ENCODE measurements around the gene LRP5. TPM values are rescaled to one million over a fixed set of nuclear protein-coding genes. Genes with fewer than 3 reads are reported as not detected.
A peak's percentile ranks its signal among the peaks of the same experiment; 100 is the strongest.

LRP5 gene
- total RNA-seq, 2 experiments from 2014 or later: 11.7 to 13.6 TPM

DNA sequence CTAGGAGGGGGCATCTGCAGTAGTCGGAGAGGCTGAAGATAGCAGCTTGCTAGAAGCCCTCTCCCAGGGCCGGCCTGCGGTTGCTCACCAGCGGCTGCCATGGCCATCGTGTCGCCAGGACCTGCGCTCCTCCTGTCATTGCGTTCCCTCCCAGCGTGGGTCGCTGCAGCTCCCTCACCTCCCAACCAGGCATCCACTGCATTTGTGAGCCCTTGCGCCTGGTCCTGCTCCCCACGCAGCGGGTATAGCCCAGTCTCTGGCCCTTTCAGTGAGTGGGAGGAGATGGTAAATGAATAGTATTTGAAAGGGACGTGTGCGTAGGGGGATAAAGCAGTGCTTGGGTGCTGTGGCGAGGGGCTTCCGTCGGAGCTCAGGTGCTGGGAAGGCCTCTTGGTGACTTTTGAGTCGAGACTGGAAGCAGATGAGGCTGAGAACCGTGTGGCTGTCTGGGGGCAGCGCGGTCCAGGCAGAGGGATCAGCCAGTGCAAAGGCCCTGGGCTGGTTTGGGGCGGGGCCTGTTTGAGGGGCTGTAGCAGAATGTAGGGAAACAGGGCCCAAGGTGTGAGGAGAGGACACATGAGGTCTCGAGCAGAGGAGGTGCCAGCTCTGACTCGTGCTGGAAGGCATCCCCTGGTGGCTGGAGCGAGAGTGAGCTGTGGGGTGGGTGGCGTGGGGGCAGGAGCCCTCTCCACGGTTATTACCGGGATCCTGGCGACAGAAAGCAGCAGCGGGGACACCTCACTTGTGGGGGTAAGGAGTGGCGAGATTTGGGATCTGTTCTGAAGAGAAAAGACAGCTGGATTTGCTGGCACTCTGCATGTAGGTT lies 39.3 kb downstream of the LRP5 start:
- no peak for ATAC-seq
- Mint-ChIP-seq H3K27me3 (no peaks in the 10 kb centered on the region), H3K27ac (no peak overlapping the region), H3K9me3 (ENCODE audit: low read depth) (no peaks in the 10 kb centered on the region), H3K36me3 (ENCODE audit: low read depth) (no peaks in the 10 kb centered on the region), H3K4me1 (no peaks in the 10 kb centered on the region), H3K4me3 (no peak overlapping the region)
- intact Hi-C loops (cut with DNase I, micrococcal nuclease): no loop called here
- CTCF ChIA-PET: no interaction called here
- POLR2A ChIA-PET: no interaction called here
- DNase-seq: no peak

GRCh38 chr11:68352591-68352990 lies 40.2 kb downstream of the LRP5 start:
- CTCF ChIA-PET: no interaction called here
- Mint-ChIP-seq H3K9me3 (ENCODE audit: low read depth) (no peaks in the 10 kb centered on the region), H3K27me3 (no peaks in the 10 kb centered on the region), H3K36me3 (ENCODE audit: low read depth) (no peaks in the 10 kb centered on the region), H3K4me1 (no peaks in the 10 kb centered on the region), H3K4me3 (no peak overlapping the region), H3K27ac (no peak overlapping the region)
- ATAC-seq (no peak), DNase-seq (no peak)
- POLR2A ChIA-PET: no interaction called here
- intact Hi-C loops (cut with DNase I, micrococcal nuclease): no loop called here

- no peaks in the 10 kb centered on the region for H3K27me3 Mint-ChIP-seq
- H3K27ac Mint-ChIP-seq: no peak overlapping the region
- no peaks in the 10 kb centered on the region for H3K9me3 Mint-ChIP-seq (ENCODE audit: low read depth)
- H3K4me3 Mint-ChIP-seq: no peak overlapping the region
- H3K36me3 Mint-ChIP-seq (ENCODE audit: low read depth): no peaks in the 10 kb centered on the region
- DNase-seq (no peak), ATAC-seq (no peak)
- ChIA-PET POLR2A (no interaction called here), CTCF (no interaction called here)
- intact Hi-C loops (cut with DNase I, micrococcal nuclease): no loop called here
- H3K4me1 Mint-ChIP-seq: no peaks in the 10 kb centered on the region
These were observed 40.7 kb downstream of the LRP5 start for GRCh38 chr11:68353118-68353517.

- no peaks in the 10 kb centered on the region for H3K36me3 Mint-ChIP-seq (ENCODE audit: low read depth)
- no peak for ATAC-seq
- DNase-seq: no peak
- no peaks in the 10 kb centered on the region for H3K27me3 Mint-ChIP-seq
- no peaks in the 10 kb centered on the region for H3K9me3 Mint-ChIP-seq (ENCODE audit: low read depth)
- no peaks in the 10 kb centered on the region for H3K4me1 Mint-ChIP-seq
- POLR2A ChIA-PET: no interaction called here
- CTCF ChIA-PET: interaction anchor here (0.7 kb wide), 1 partner anchor 63 kb away, joined by 3 read pairs; no protein-coding TSS in a partner anchor
- H3K4me3 Mint-ChIP-seq: no peak overlapping the region
- intact Hi-C loops (cut with DNase I, micrococcal nuclease): no loop called here
- H3K27ac Mint-ChIP-seq: no peak overlapping the region
These were observed 41.3 kb downstream of the LRP5 start for GRCh38 chr11:68353669-68354068.

- H3K27me3 Mint-ChIP-seq: no peaks in the 10 kb centered on the region
- ChIA-PET POLR2A (no interaction called here), CTCF (interaction anchor here (0.7 kb wide), 1 partner anchor 63 kb away, joined by 3 read pairs; no protein-coding TSS in a partner anchor)
- intact Hi-C loops (cut with DNase I, micrococcal nuclease): no loop called here
- no peaks in the 10 kb centered on the region for H3K4me1 Mint-ChIP-seq
- H3K4me3 Mint-ChIP-seq: no peak overlapping the region
- ATAC-seq (no peak), DNase-seq (no peak)
- H3K27ac Mint-ChIP-seq: no peak overlapping the region
- peaks cover 1% of the 10 kb centered on the region for H3K36me3 Mint-ChIP-seq (ENCODE audit: low read depth)
- no peaks in the 10 kb centered on the region for H3K9me3 Mint-ChIP-seq (ENCODE audit: low read depth)
These were observed 41.9 kb downstream of the LRP5 start for GRCh38 chr11:68354148-68354872.

DNA sequence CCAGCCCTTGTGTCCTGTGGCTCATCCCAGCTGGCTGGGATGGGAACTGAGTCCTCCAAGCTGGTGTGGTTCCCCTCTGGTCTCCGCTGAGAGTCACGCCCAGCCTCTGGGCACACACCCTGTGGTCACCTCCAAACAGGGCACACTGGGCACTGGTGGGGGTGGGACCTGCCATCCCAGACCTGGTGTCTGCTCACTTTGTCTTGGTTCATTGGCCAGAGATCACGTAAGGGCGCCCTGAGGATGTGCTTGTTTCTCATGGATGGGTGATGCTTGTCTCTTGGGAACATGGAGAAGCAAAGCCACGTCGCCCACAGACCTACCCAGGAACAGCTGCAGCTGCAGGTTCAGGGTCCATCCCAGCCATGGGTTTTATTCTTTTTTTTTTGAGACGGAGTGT lies 43.1 kb downstream of the LRP5 start:
- ATAC-seq (no peak), DNase-seq (no peak)
- POLR2A ChIA-PET: no interaction called here
- Mint-ChIP-seq H3K27me3 (no peaks in the 10 kb centered on the region), H3K4me1 (no peaks in the 10 kb centered on the region), H3K36me3 (ENCODE audit: low read depth) (peaks cover 2% of the 10 kb centered on the region), H3K27ac (no peak overlapping the region), H3K9me3 (ENCODE audit: low read depth) (no peaks in the 10 kb centered on the region), H3K4me3 (no peak overlapping the region)
- CTCF ChIA-PET: no interaction called here
- intact Hi-C loops (cut with DNase I, micrococcal nuclease): no loop called here

DNA sequence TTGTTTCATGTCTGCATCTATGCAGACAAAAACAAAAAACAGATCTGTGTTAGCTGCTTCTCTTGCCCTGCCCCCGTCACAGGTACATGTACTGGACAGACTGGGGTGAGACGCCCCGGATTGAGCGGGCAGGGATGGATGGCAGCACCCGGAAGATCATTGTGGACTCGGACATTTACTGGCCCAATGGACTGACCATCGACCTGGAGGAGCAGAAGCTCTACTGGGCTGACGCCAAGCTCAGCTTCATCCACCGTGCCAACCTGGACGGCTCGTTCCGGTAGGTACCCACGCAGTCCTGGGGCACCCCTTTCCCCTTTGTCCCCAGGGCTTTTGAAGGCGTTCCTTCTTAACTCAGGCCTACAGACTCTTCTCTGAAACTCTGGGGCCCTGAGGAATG lies 45.2 kb downstream of the LRP5 start:
- POLR2A ChIA-PET: interaction anchor here (0.7 kb wide), 1 partner anchor 45 kb away, joined by 5 read pairs; no protein-coding TSS in a partner anchor
- no peak overlapping the region for H3K4me3 Mint-ChIP-seq
- no peaks in the 10 kb centered on the region for H3K9me3 Mint-ChIP-seq (ENCODE audit: low read depth)
- H3K27me3 Mint-ChIP-seq: no peaks in the 10 kb centered on the region
- CTCF ChIA-PET: no interaction called here
- DNase-seq (no peak), ATAC-seq (no peak)
- H3K4me1 Mint-ChIP-seq: no peaks in the 10 kb centered on the region
- peaks cover 2% of the 10 kb centered on the region for H3K36me3 Mint-ChIP-seq (ENCODE audit: low read depth)
- H3K27ac Mint-ChIP-seq: no peak overlapping the region
- intact Hi-C loops (cut with DNase I, micrococcal nuclease): no loop called here

GRCh38 chr11:68358416-68358815 lies 46.0 kb downstream of the LRP5 start:
- intact Hi-C loops (cut with DNase I, micrococcal nuclease): no loop called here
- Mint-ChIP-seq H3K27ac (no peak overlapping the region), H3K9me3 (ENCODE audit: low read depth) (no peaks in the 10 kb centered on the region), H3K4me3 (no peak overlapping the region), H3K27me3 (no peaks in the 10 kb centered on the region), H3K4me1 (no peaks in the 10 kb centered on the region), H3K36me3 (ENCODE audit: low read depth) (peaks cover 2% of the 10 kb centered on the region)
- ATAC-seq (no peak), DNase-seq (no peak)
- ChIA-PET CTCF (no interaction called here), POLR2A (interaction anchor here (0.7 kb wide), 1 partner anchor 44 kb away, joined by 5 read pairs; no protein-coding TSS in a partner anchor)

DNA sequence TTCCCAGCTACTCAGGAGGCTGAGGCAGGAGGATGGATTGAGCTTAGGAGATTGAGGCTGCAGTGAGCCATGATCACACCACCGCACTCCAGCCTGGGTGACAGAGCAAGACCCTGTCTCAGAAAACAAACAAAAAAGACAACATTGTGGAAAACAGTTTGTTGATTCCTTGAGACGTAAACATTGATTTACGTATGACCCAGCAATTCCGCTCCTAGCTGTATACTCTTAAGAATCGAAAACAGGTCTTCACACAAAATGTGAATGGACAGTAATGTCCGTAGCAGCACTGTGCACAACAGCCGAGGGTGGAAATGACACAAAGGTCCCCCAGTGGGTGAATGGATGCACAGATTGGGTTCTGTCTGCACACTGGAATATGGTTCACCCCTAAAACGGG lies 49.3 kb downstream of the LRP5 start:
- H3K27ac Mint-ChIP-seq: no peak overlapping the region
- no peak overlapping the region for H3K4me3 Mint-ChIP-seq
- no peaks in the 10 kb centered on the region for H3K4me1 Mint-ChIP-seq
- POLR2A ChIA-PET: no interaction called here
- H3K27me3 Mint-ChIP-seq: no peaks in the 10 kb centered on the region
- intact Hi-C loops (cut with DNase I, micrococcal nuclease): no loop called here
- H3K36me3 Mint-ChIP-seq (ENCODE audit: low read depth): peaks cover 2% of the 10 kb centered on the region
- no peaks in the 10 kb centered on the region for H3K9me3 Mint-ChIP-seq (ENCODE audit: low read depth)
- no peak for DNase-seq
- ATAC-seq: no peak
- CTCF ChIA-PET: no interaction called here

GRCh38 chr11:68362801-68363379 lies 50.5 kb downstream of the LRP5 start:
- intact Hi-C loops (cut with DNase I, micrococcal nuclease): no loop called here
- DNase-seq: no peak
- H3K4me1 Mint-ChIP-seq: no peaks in the 10 kb centered on the region
- POLR2A ChIA-PET: no interaction called here
- no peak for ATAC-seq
- no peaks in the 10 kb centered on the region for H3K9me3 Mint-ChIP-seq (ENCODE audit: low read depth)
- CTCF ChIA-PET: no interaction called here
- no peak overlapping the region for H3K4me3 Mint-ChIP-seq
- peaks cover 2% of the 10 kb centered on the region for H3K36me3 Mint-ChIP-seq (ENCODE audit: low read depth)
- H3K27me3 Mint-ChIP-seq: no peaks in the 10 kb centered on the region
- no peak overlapping the region for H3K27ac Mint-ChIP-seq

GRCh38 chr11:68363776-68364175 lies 51.4 kb downstream of the LRP5 start:
- ATAC-seq (no peak), DNase-seq (no peak)
- H3K27ac Mint-ChIP-seq: no peak overlapping the region
- peaks cover 2% of the 10 kb centered on the region for H3K36me3 Mint-ChIP-seq (ENCODE audit: low read depth)
- no peaks in the 10 kb centered on the region for H3K4me1 Mint-ChIP-seq
- POLR2A ChIA-PET: no interaction called here
- intact Hi-C loops (cut with DNase I, micrococcal nuclease): no loop called here
- no peak overlapping the region for H3K4me3 Mint-ChIP-seq
- no peaks in the 10 kb centered on the region for H3K27me3 Mint-ChIP-seq
- no peaks in the 10 kb centered on the region for H3K9me3 Mint-ChIP-seq (ENCODE audit: low read depth)
- CTCF ChIA-PET: no interaction called here

DNA sequence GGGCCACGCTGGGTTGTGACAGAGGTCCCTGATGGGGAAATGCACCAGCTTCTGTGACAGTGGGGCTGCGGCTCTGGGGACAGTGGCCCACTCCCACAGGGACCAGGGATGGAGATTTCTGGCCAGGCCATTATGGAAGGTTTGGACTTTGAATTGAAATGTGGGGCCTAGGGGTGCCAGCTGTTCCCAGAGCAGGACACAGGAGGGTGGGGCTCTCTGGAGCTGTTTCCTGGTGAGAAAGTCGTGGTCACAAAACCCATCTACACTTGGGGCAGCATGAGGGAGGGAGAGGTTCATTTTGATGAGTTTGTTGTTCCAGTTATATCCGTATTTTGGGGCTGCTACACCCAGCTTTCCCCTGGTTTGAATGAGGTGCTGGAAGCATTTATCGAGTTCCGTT lies 52.2 kb downstream of the LRP5 start:
- H3K36me3 Mint-ChIP-seq (ENCODE audit: low read depth): no peaks in the 10 kb centered on the region
- peak overlapping the region; percentile 15 for H3K27ac Mint-ChIP-seq
- DNase-seq (no peak), ATAC-seq (no peak)
- intact Hi-C loops (cut with DNase I, micrococcal nuclease): no loop called here
- ChIA-PET CTCF (interaction anchor here (0.7 kb wide), 1 partner anchor 10 kb away, joined by 3 read pairs; no protein-coding TSS in a partner anchor), POLR2A (no interaction called here)
- no peaks in the 10 kb centered on the region for H3K4me1 Mint-ChIP-seq
- no peak overlapping the region for H3K4me3 Mint-ChIP-seq
- no peaks in the 10 kb centered on the region for H3K27me3 Mint-ChIP-seq
- no peaks in the 10 kb centered on the region for H3K9me3 Mint-ChIP-seq (ENCODE audit: low read depth)
